Measurements from ENCODE around the gene CCDC170.

CCDC170 gene

DNA sequence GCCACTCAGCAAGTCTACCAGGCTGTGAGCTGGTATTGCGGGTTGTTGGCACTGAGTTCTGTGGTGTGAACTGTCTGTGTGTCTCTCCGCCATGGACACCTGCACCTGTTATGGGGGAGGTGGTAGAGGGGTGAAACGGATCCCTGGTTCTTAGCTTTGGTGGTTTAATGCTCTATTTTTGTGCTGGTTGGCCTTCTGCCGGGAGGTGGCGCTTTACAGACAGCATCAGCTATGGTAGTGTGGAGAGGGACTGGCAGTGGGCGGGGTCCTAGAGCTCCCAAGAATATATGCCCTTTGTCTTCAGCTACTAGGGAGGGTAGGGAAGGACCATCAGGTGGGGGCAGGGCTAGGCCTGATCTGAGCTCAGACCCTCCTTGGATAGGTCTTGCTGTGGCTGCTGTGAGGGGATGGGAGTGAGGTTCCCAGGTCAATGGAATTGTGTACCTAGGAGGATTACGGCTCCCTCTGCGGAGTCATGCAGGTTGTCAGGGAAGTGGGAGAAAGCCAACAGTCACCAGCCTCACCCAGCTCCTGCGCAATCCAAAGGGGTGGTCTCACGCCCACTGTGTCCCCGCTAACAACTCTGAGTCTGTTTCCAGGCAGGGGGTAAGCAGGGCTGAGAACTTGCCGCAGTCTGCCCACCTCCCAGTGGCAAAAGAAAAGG, 154.3 kb downstream of the CCDC170 start:
- TF ChIP-seq TAF1 (IDR thresholded peaks at IDR 0.05; ENCODE audit: borderline replicate concordance, low read depth, low read length) (no peak), POLR2A (IDR thresholded peaks at IDR 0.05; ENCODE audit: low read depth, low read length) (no peak), POLR2AphosphoS5 (IDR thresholded peaks at IDR 0.05; ENCODE audit: low read depth, low read length) (no peak)
- FAIRE-seq (no peak), DNase-seq (ENCODE audit: insufficient read length) (no peak)

DNA sequence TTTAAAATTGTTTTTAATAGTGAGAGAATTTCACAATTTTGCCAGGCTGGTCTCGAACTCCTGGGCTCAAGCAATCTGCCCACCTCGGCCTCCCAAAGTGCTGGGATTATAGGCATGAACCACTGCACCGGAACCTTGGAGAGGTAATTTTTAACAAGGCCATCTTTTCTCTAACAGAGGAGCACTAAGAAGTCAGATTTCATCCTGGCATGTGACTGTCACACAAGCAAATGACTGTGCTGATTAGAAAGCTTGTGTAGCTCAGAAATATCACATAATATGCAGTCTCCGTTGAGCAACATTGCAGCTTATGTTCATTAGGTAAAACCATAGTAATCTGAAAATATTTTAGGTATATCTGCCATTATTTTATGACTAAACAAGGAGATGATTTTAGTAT, 156.0 kb downstream of the CCDC170 start:
- TF ChIP-seq POLR2A (IDR thresholded peaks at IDR 0.05; ENCODE audit: low read depth, low read length), result no peak
- no peak for TF ChIP-seq POLR2AphosphoS5 (IDR thresholded peaks at IDR 0.05; ENCODE audit: low read depth, low read length)
- no peak for TF ChIP-seq TAF1 (IDR thresholded peaks at IDR 0.05; ENCODE audit: borderline replicate concordance, low read depth, low read length)
- DNase-seq (ENCODE audit: insufficient read length) (no peak), FAIRE-seq (no peak)

GRCh38 chr6:151651639-151652038, 157.8 kb downstream of the CCDC170 start:
- FAIRE-seq, result no peak
- no peak for TF ChIP-seq POLR2A (IDR thresholded peaks at IDR 0.05; ENCODE audit: low read depth, low read length)
- no peak for TF ChIP-seq POLR2AphosphoS5 (IDR thresholded peaks at IDR 0.05; ENCODE audit: low read depth, low read length)
- TF ChIP-seq TAF1 (IDR thresholded peaks at IDR 0.05; ENCODE audit: borderline replicate concordance, low read depth, low read length), result no peak
- DNase-seq (ENCODE audit: insufficient read length), result no peak

DNA sequence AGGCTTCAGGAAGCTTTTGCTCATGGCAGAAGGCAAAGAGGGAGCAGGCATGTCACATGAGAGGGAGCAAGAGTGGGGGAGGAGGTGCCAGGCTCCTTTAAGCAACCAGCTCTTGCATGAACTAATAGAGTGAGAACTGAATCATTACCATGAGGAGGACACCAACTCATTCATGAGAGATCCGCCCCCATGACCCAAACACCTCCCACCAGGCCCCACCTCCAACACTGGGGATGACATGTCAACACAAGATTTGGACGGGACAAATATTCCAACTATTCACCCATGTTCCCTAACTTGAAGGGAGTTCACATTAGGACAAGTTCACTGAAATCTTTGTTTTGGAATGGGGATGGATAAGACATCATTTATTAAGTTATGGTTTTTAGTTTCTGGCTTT, 158.5 kb downstream of the CCDC170 start:
- FAIRE-seq, result no peak
- TF ChIP-seq POLR2A (IDR thresholded peaks at IDR 0.05; ENCODE audit: low read depth, low read length) (no peak), TAF1 (IDR thresholded peaks at IDR 0.05; ENCODE audit: borderline replicate concordance, low read depth, low read length) (no peak), POLR2AphosphoS5 (IDR thresholded peaks at IDR 0.05; ENCODE audit: low read depth, low read length) (no peak)

GRCh38 chr6:151655099-151655498, 161.3 kb downstream of the CCDC170 start:
- FAIRE-seq, result no peak
- TF ChIP-seq TAF1 (IDR thresholded peaks at IDR 0.05; ENCODE audit: borderline replicate concordance, low read depth, low read length), result no peak
- TF ChIP-seq POLR2A (IDR thresholded peaks at IDR 0.05; ENCODE audit: low read depth, low read length), result no peak
- TF ChIP-seq POLR2AphosphoS5 (IDR thresholded peaks at IDR 0.05; ENCODE audit: low read depth, low read length), result no peak

More for the DNA sequence above, 158.5 kb downstream of the CCDC170 start:
- no peak for DNase-seq (ENCODE audit: insufficient read length)

GRCh38 chr6:151656392-151656791, 162.6 kb downstream of the CCDC170 start:
- no peak for DNase-seq (ENCODE audit: insufficient read length)
- no peak for TF ChIP-seq TAF1 (IDR thresholded peaks at IDR 0.05; ENCODE audit: borderline replicate concordance, low read depth, low read length)
- TF ChIP-seq POLR2A (IDR thresholded peaks at IDR 0.05; ENCODE audit: low read depth, low read length), result no peak
- no peak for TF ChIP-seq POLR2AphosphoS5 (IDR thresholded peaks at IDR 0.05; ENCODE audit: low read depth, low read length)
- no peak for FAIRE-seq

More at GRCh38 chr6:151655099-151655498, 161.3 kb downstream of the CCDC170 start:
- DNase-seq (ENCODE audit: insufficient read length), result no peak

DNA sequence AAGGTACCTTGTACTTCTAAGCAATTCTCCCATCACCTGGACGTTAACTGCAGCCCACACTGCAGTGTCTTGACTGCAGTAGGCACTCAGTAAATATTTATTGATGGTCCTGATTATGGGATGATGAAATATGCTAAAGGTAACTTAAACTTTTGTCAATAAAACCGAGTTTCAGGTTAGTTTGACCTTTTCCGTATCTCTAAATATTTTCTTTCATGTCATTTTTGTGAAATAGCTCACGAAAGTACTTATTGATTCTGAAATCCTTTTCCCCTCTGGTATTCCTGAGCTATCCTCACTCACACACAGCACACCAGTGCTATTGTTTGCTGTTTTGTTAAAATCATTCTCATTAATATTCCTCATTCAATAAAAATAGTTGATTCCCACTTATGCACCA, 164.3 kb downstream of the CCDC170 start:
- FAIRE-seq (no peak), DNase-seq (ENCODE audit: insufficient read length) (no peak)
- TF ChIP-seq TAF1 (IDR thresholded peaks at IDR 0.05; ENCODE audit: borderline replicate concordance, low read depth, low read length), result no peak
- TF ChIP-seq POLR2AphosphoS5 (IDR thresholded peaks at IDR 0.05; ENCODE audit: low read depth, low read length), result no peak

DNA sequence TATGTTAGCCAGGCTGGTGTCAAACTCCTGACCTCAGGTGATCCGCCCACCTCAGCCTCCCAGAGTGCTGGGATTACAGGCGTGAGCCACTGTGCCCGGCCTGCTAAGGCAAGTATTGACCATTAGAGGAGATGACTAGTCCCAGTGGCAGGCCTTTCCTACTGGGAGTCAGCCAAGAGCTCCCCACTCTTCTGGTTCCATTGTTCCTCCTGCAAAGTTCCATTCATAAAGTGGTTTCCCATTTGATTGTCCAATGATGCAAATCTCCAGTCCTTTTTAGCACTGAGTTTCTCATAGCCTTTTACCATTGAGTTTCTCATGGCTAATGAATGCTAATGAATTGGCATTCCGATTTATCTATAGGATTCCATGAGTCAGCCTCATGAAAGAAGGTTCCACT, 165.4 kb downstream of the CCDC170 start:
- DNase-seq (ENCODE audit: insufficient read length) (no peak), FAIRE-seq (no peak)
- TF ChIP-seq TAF1 (IDR thresholded peaks at IDR 0.05; ENCODE audit: borderline replicate concordance, low read depth, low read length) (no peak), POLR2A (IDR thresholded peaks at IDR 0.05; ENCODE audit: low read depth, low read length) (no peak), POLR2AphosphoS5 (IDR thresholded peaks at IDR 0.05; ENCODE audit: low read depth, low read length) (no peak)

DNA sequence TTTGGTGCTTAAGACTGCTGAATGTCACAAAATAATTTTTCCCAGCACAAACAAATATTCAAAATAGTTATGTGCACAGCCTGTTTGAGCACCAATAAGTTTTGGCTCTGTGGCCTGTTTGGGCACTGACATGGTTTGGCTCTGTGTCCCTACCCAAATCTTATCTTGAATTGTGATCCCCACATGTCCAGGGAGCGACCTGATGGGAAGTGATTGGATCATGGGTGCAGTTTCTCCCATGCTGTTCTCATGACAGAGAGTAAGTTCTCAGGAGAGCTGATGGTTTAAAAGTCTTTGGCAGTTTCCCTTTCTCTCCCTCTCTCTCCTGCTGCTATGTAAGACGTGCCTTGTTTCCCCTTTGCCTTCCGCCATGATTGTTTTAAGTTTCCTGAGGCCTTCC, 167.7 kb downstream of the CCDC170 start:
- peak; percentile 61 for FAIRE-seq
- no peak for DNase-seq (ENCODE audit: insufficient read length)
- TF ChIP-seq POLR2AphosphoS5 (IDR thresholded peaks at IDR 0.05; ENCODE audit: low read depth, low read length) (no peak), TAF1 (IDR thresholded peaks at IDR 0.05; ENCODE audit: borderline replicate concordance, low read depth, low read length) (no peak), POLR2A (IDR thresholded peaks at IDR 0.05; ENCODE audit: low read depth, low read length) (no peak)

GRCh38 chr6:151661928-151662327, 168.1 kb downstream of the CCDC170 start:
- FAIRE-seq, result no peak
- TF ChIP-seq POLR2A (IDR thresholded peaks at IDR 0.05; ENCODE audit: low read depth, low read length), result no peak
- no peak for DNase-seq (ENCODE audit: insufficient read length)

DNA sequence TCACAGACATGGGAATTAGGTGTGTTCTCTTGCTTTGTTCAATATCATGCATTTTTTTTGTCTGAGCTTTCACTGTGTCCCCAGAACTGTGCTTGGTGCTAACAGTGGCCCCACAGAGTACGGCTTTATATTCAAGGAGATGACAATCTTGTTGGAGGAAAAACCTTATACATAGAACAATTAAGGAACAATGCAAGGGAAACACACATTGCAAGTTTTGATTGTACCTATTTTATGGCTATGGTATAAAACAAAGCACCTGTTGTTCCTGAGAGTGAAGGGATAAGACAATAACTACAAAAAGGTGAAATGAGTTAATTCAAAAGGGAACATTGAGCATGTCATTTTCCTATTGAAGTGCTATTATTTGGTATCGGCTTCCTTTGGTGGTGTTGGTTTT, 169.7 kb downstream of the CCDC170 start:
- DNase-seq (ENCODE audit: insufficient read length) (no peak), FAIRE-seq (no peak)
- no peak for TF ChIP-seq POLR2AphosphoS5 (IDR thresholded peaks at IDR 0.05; ENCODE audit: low read depth, low read length)

DNA sequence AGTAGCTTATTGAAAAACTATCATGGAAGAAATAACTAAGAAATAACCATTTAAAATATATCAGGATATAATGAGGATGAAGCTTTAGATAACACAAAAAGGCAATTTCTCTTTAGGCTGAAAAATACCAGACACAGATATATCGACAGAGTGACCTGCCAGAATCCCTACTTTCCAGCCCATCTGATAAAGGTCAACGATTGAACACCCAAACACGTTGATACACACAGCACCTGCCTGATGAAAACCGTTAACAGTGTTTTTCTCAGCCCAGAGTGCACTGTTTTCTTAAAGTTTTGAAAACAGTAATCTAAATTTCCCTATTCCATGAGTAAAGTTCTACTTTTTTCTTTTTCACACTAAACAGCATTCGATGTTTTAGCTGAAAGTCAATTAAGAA, 170.6 kb downstream of the CCDC170 start:
- DNase-seq (ENCODE audit: insufficient read length) (no peak), FAIRE-seq (no peak)
- TF ChIP-seq POLR2AphosphoS5 (IDR thresholded peaks at IDR 0.05; ENCODE audit: low read depth, low read length) (no peak), TAF1 (IDR thresholded peaks at IDR 0.05; ENCODE audit: borderline replicate concordance, low read depth, low read length) (no peak), POLR2A (IDR thresholded peaks at IDR 0.05; ENCODE audit: low read depth, low read length) (no peak)

- DNase-seq (ENCODE audit: insufficient read length) (no peak), FAIRE-seq (no peak)
- TF ChIP-seq POLR2AphosphoS5 (IDR thresholded peaks at IDR 0.05; ENCODE audit: low read depth, low read length) (no peak), TAF1 (IDR thresholded peaks at IDR 0.05; ENCODE audit: borderline replicate concordance, low read depth, low read length) (no peak), POLR2A (IDR thresholded peaks at IDR 0.05; ENCODE audit: low read depth, low read length) (no peak)
These were observed 171.5 kb downstream of the CCDC170 start for GRCh38 chr6:151665329-151665728.
